NCI-H2196 treated with DMSO at 0.1 percent for 48 hours (cell line): ENCODE measurements around the gene RERE.

Experiments used
- DNase-seq: peaks from one replicate; lab custom pipeline; 2025; ENCODE audit not compliant: unreplicated experiment; lab: John Stamatoyannopoulos, UW

The RERE gene

DNA sequence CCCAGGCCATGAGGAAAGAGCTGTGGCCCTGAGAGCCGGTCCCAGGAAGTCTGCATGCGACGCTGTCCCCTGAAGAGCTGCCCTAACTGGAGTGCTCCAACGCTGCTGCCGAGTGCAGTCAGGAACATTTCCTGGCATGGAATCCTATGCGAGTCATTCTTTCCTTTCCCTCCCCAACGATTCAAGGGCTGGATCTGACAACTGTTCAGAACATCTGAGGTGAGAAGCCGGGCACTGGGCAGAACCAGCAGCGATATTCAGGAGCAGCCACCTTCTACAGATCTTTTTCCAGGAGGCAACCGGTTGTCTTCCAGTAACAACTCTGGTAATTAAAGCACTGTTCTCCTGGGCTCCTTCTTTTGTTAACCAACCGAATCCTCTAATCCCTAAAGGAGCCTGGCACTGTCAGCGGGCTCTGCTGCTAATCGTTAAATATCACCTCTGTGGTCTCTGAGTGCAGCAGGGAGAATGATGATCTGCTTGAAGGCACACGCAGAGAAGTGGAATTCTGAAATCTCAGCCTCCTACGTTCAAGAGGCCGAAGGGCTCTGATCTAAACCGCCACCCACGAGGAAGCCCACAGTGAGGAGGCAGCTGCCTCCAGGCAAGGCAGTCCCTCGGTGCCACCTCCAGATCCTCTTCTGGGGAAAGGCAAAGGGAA is 443.7 kb downstream of the RERE start:
- peak; percentile 52 for DNase-seq

DNA sequence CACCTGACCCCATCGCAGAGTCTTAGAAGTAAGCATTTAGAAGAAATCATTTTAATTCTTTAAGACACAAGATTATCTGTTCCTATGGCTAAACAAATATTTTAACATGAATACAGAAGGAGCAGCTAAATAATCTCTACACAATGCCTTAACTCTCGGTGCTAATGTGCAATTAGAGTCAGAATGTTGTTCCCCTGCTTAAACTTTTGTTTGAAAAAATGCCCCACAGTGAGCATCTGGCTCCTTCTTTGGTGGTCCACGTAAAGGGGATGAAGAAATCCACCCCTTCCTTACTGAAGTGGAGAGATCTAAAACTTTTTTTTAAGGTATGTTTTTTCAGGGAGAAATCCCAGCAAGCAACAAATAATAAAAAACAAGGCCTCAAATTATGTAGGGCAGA is 444.3 kb downstream of the RERE start:
- no peak for DNase-seq

DNA sequence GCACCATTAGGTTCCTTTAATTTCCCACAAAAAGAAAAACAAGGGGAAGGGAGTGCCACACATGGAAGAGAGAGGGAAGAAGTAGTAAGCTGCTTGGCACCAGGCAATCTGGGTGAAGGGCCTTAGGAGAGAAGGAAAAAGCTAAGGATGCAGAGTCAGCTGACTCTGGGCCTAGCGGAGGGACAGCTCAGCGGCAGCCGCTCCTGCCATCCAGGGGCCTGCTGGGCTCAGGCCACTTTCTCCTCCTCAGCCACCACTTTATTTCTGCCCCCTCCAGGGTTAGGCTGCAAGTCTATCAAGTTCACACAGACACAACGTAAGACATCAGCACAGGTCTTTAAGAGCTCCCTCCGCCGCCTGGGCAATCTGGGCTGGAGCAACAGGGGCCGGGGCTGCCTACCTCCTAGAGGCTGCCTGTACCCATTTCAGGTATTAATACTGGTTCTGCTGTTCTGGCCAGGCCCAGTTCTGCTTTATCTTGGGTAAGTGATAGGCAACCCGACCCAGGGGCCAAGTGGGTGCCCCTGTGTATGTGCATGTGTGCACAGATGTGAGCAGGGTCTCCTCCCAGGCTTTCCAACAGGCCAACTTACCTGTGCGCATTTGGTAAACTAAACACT is 446.0 kb downstream of the RERE start:
- no peak for DNase-seq

DNA sequence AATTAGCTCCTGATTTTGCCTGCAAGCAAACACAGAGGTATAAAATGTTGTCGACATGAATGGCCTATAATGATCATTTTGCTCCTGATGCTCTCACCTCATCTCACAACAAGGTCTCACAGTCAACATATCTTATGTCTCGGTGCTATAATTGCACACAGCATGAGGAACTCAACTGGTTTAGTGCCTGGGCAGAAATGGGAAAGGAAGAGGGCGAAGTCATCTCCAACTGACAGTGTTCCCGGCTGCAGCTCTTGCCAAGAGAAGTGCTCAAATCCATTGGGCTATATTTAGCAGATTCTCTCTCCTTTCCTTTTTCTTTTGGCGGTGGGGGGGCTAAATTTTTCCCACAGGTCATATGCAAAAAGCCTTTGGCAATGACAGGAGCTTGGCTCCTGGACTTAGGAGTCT is 446.5 kb downstream of the RERE start:
- peak; percentile 19 for DNase-seq

DNA sequence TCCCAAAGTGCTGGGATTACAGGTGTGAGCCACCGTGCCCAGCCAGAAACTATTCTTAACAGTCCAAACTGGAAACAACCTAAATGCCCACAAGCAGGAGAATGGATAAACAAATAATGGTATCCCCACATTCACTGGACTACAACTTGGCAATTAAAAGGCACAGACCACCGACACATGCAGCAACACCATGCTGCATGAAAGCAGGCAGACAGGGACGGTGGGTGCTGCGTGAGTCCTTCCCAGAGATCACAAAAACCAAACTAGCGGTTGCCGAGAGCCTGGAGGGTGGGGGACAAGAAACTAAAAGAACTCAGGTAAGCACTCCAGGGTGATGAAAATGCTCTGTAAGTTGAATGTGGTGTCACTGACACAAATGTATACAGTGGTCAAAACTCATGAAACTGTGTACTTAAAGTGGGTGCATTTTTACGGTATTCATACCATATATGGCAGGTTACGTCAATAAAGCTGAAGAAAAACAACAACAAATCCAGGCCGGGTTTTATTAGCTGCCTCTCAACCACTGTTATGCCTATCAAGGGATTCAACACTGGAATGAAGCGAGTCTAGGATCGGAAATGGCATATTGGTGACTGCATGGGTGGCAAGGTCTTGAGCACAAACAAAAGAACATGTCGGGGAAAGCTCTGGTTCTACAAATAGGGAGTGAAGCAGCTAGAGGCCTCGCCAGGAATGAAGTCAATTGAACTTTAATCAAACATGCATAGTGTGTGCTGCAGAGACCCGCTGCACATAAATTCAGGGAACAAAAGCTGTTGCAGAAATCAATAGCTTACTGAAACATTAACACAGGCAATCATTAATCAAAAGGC is 447.2 kb downstream of the RERE start:
- no peak for DNase-seq

DNA sequence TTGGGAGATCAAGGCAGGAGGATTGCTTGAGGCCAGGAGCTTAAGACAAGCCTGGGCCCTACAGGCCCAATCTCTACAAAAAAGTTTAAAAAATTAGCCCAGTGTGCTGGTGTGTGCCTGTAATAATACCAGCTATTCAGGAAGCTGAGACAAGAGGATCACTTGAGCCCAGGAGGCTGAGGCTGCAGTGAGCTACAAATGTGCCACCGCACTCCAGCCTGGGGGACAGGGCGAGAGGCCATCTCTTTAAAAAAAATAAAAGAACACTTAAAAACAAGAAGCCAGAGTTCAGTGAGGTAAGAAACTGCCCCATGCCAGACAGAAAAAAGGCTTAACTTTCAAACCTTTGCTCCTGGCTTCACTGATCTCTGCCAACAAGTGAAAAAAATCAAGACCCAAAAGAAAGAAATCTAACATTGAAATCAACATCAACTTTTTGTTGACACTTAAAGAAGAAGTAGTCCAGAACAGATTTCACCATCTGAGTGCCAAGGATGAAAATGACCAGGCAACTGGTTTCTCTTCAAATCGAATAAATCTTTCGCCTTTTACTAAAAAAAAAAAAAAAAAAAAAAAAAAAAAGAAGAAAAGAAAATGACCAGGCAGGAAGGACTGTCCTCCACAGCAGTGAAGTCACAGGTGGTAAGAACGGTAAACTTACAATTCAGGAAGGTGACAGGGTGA is 448.3 kb downstream of the RERE start:
- DNase-seq: no peak

DNA sequence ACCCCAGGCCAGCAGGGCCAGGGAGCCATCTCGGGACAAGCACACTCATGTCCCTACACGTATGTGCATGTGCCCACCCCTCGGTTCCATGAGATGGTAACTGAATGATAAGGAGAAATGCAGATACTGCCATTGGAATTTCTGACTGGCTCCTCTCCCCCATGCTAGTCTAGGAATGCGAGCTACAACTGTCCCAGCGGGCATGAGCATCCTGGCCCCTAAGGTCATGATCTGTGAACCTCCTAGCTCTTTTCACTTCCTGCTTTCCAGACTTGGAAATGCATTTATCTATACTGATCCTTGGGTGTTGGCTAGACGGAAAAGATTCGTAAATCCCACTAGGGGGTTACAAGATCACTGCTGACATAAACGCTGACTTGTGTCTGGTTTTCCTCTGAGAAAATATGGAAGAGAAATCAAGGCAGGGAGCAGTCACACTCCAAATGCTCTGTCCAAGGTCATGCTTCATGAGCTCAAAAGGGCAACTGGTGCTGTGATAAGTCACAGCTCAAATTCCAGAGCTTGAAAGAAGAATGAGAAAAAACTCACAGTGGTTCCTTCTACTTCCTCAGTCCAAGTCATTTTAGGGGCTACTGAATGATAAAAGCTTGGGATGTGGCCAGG is 449.8 kb downstream of the RERE start:
- DNase-seq: no peak

DNA sequence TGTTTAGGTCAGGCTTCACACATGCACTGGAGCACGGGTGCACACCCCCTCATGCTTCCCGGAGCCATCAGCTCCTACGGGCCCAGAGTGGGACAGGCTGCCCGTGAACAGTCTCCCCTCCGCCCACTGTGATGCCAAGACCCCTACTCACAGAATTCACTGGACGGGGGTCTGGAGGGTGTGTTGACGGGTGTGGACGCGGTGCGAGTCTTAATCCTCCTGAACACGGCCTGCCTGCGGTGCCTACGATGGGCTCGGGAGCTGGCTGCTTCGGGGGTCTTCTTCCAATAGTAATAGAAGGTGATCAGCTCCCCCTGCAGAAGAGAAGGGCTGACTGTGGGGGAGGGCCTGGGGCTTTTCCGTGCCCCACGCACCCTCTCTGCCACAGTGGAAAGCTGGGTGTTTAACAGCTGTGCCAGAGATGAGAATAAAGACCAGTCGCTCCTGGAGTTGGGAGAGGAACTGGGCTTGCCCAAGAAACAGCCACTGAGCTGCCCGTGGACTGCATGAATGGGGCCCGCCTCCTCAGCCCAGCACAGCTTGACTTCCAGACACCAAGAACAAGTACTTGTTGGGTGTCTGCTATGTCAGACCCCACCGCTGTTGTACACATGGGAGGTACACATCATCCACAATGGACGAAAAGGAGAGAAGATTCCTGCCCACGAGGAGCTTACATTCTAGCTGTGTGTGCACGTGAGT is 451.6 kb downstream of the RERE start:
- no peak for DNase-seq

DNA sequence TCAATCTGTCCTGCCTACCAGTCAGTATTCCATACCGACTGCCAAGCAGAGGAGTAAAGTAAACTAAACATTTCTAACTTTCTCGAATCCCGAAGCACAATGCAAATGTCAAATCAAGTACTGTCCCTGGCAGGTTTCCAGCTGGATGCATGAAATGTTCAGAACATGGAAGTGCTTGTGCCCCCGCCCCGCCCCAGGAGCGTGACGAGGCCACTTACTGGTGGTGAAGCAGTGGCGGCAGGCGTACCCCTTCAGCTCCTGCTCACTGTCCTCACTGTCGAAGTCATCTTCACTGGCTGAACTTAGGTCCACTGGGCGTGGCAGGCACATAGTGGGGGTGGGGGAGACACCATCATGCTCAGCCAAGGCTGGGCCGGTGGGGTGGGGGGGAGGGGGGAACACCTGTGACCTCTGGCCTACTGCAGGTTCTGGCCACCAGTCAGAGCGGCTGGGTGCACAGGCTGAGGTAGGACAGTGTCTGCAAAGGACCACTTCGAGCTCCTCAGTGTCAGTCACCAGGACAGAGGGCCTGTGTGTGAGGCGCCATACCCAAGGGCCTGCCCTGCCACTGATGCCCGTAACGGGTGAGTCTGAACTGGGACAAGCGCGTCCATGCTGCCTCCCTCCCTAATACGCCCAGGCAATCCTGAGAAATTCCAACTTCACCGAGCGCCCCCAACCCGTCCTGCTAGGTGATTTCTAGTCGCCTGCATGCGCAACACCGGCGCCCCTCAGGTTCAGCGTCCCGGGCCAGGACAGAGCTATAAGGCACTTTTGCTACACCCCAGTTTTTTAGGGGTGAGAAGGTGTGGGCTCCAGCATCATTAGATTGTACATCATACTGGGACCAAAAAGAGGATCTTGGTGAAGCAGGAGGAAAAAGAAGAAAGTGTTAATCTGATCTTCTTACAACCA is 452.7 kb downstream of the RERE start:
- DNase-seq: no peak

DNA sequence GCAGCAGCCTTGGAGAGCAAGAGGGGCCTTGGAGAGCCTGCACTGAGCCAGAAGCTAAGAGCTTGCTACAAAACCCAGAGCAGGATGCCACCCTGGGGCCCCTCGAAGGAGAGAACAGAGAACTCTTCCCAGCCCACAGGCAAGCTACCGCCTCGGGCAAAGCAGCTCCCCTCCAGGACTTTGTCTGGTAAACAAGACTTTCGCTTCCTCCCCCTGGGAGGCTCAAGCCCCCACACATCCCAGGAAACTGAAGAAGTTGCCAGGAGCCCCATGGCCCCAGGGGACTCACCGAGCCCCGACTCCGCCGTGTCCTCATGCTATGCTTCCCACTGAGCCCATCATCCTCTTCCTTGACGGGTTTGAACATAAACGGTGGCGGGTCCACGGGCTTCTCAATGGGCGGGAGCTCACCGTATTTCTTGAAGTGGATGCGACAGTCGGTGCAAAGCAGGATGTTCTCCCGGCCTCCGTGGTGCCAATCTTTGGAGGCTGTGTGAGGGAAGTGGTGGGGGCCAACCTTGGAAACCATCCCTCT is 453.6 kb downstream of the RERE start:
- DNase-seq: no peak

DNA sequence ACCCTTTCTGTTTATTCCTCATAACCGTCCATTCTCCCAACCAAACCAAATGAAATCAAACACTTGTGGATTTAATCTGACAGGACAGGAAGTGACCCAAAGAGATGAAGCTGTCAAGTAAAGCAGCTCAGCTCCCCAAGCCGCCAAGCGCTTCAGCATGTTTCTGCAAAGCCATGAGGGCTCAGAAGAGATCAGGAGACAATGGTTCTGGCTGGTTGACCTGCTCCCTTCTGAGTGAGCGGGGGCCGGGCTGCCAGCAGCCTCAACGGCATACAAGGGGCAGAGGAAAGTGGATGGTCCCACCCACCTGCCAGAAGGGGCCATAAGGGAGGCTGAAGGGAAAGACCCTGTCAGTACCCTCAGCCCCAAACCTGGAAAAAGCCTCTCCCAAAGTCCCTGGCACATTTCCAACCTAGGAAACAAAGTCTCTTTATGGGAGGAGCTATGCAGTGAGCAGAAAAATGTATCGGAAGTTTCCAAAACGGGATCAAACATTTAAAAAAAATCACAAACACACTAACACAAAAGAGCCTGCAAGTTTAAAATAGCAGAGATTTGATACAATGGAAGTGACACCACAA is 454.2 kb downstream of the RERE start:
- DNase-seq: no peak

DNA sequence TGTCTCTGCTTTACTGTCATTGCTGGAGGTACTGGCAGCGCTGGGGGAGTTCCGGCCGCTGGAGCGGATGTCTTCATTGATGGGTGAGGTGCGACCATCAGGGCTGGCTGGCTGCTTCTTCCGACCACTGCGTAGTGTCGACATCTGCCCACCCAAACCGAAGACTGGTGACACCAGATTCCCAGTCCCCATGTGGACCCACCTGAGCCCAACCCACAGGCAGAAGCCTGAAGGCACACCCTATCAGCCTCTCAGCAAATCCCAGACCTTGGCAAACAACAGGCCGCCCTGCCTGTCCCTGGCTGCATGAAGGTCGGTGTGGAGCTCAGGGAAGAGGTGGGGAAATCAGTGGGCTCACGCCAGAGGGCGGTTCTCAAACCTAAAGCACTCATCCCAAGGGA is 454.7 kb downstream of the RERE start:
- no peak for DNase-seq

DNA sequence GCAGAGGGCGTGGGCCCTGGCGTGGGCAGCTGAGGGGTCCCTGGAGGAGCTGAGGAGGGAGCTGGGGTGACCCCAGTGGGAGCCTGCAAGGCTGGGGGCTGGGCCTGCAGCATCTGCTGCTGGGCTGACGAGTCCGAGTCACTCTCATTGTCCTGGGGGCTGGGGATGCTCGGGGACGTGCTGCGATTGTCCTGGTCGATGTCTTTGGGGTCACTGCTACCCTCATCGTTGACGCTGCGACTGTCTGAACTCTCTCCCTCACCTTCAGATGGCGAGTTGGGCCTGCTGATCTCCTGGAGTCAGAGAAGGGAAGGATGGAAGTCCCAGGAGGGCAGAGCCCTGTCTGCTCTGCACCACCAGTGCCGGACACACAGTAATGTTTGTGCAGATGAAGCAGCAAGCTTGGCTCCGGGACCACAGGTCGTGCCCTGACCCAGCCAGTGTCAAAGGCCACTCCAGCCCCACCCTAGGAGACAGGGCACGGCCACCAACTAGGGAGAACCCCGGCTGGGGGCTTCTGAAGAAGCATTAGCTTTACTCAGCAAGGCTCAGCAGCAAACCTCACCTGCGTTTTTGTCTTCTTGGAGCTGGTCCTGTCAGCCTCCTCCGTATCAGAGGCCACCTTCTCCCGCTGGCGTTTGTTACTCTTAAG is 456.1 kb downstream of the RERE start:
- no peak for DNase-seq

DNA sequence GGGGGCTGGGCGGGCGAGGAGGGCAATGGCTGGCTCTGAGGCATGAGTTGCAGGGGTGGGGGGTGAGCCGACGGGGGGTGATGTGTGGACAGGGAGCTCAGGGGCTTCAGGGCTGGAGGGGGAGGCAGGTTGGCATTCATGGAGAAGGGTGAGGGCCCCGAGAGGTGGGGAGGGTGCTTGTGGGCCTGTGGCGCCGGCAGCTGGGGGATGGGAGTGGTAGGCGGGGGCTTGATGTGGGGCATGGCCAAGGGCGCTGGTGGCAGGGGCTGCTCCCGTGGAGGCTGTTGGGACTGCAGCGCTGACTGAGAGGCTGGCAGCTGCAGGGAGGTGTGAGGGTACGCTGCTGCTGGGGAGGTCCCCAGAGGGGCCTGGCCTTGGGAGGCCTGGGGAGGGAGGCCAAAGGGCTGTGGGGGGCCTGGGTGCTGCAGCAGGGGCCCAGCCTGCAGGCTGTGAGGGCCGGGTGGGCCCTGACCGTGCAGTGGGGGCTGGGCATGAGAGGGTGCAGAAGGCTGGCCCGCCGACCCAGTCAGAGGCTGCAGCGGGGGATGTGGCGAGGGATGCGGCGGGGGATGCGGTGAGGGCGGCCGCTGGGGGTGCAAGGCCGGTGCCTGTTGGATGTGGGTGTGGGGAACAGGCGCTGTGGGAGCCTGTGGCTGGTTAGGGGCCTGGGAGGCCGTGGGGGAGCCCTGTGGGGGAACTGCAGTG is 456.8 kb downstream of the RERE start:
- no peak for DNase-seq

DNA sequence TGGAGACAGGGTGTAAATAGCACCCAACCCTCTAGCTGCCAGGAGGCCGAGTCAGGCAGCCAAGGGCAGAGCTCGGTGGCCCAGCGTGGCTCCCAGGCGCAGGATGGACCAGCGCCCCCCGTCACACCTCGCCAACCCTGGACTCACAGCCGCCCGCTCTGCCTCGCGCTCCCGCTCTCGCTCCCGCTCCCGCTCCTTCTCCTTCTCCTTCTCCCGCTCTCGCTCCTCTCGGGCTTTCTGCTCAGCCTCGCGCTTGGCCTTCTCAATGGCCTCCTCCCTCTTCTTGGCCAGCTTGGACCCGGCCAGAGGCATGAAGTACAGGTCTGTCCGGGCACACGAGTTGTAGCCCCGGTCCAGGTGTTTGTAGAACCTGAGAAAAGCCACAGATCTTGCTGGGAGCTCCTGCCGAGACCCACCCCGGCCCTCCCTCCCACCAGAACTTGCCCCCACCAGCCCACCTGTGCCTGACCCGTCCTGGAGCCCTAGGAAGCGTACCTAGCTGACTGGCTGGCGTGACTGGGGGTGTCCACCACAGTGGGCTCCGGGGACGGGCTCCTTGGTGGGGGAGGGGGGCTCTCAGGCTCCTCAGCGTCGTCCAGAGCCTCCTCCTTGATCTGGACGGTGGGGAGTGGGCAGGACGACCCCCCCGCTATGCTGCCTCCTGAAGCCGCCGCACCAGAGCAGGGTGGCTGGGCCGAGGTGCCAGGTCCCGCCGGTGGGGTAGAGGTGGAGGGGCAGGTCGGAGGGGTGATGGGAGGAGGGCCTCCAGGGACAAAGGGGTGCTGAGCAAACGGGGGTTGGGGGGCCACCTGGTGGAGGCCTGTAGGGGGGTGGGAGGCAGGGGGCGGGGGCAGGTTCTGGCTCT is 457.6 kb downstream of the RERE start:
- no peak for DNase-seq

DNA sequence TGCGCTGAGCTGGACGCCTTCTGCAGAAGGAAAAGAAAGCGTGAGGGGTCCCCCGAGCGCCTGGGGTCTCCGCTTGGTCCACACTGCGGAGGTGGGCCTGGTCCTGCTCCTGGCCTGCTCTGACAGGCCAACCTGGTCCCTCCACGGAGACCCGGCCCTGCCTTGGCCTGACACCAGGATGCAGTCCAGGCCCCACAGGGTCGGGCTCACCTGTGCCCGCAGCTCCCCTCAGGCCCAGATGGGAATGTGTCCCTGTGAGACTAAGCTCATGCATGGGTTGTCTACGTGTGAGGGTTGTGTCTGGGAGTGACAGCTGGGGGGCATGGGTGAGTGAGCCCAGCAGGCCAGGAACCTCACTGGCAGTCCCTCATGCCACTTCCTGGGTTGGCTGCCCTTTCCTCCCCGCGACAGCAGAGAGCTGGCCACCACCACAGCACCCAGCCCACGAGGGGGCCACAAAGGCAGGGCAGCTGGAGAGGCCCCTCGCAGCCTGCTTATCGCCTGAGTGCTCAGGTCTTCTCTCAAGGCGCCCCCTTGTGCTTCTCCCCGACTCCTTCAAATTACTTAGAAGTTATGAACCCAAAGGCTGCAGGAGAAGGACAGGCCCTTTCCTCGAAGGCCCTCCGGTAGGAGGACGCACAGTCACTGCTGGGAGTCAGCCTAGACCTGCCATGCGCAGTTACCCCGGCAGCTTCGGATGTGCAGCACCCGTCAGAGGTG is 458.4 kb downstream of the RERE start:
- DNase-seq: no peak
